Dermis lymphatic vessel endothelial cell (primary cell): ENCODE measurements around the gene SHBG. TPM values are rescaled to one million over a fixed set of nuclear protein-coding genes. Genes with fewer than 3 reads are reported as not detected.

Source experiments
- total RNA-seq: library from RNA; depleted of rRNA; stranded (reverse); fragments of >200 nt; gene quantifications from 2 replicates; pipeline ENCODE4 v1.2.1, GENCODE V29; 2014

Gene SHBG
- total RNA-seq = 0.11 and 0.26 TPM in 2 replicates

GRCh38 chr17:7629939-7630571 is at the start of gene SHBG:
TSS of gene SHBG (plus strand) at chr17:7630135. CDS start at chr17:7630173, 38 bp downstream.

GRCh38 chr17:7583253-7584109 is 46.5 kb upstream of the SHBG start, which contains the start of gene MPDU1:
TSS of gene MPDU1 (plus strand) at chr17:7583852. CDS start at chr17:7583863, 11 bp downstream.

GRCh38 chr17:7589891-7590691 is 39.8 kb upstream of the SHBG start, which contains the start of gene SOX15:
TSS of gene SOX15 (minus strand) at chr17:7590094. CDS start at chr17:7589676, 418 bp downstream.

GRCh38 chr17:7614425-7615264 is 15.3 kb upstream of the SHBG start, which contains the start of gene FXR2:
TSS of gene FXR2 (minus strand) at chr17:7614897. CDS start at chr17:7614532, 365 bp downstream.

GRCh38 chr17:7627250-7628121 is 2.4 kb upstream of the SHBG start, which contains the start of gene SAT2:
TSS of gene SAT2 (minus strand) at chr17:7627821. CDS start at chr17:7627635, 186 bp downstream.

GRCh38 chr17:7650509-7651096 is 20.7 kb downstream of the SHBG start, which contains the start of gene ATP1B2:
TSS of gene ATP1B2 (plus strand) at chr17:7650926. CDS start at chr17:7651519, 593 bp downstream.

Other genes with a start within 250 kb of the SHBG start
- gene TNK1, start 249.0 kb upstream of the SHBG start, total RNA-seq = 1.3 and 2.3 TPM in 2 replicates
- gene PLSCR3, start 235.6 kb upstream of the SHBG start, total RNA-seq = 15.1 and 15.6 TPM in 2 replicates
- gene TMEM256, start 226.0 kb upstream of the SHBG start, total RNA-seq = 144 and 158 TPM in 2 replicates
- gene NLGN2, start 222.3 kb upstream of the SHBG start, total RNA-seq = 1.2 and 1.3 TPM in 2 replicates
- gene SPEM1, start 209.8 kb upstream of the SHBG start, total RNA-seq = not detected in 2 replicates
- gene SPEM2, start 204.5 kb upstream of the SHBG start, total RNA-seq = not detected in 2 replicates
- not detected in 2 replicates for gene SPEM3, start 201.3 kb upstream of the SHBG start, total RNA-seq
- gene TMEM102, start 194.7 kb upstream of the SHBG start, total RNA-seq = 7.6 and 9.8 TPM in 2 replicates
- gene FGF11, start 190.6 kb upstream of the SHBG start, total RNA-seq = 0.17 and 0.22 TPM in 2 replicates
- 9.9 and 12.0 TPM in 2 replicates for gene CHRNB1, start 185.1 kb upstream of the SHBG start, total RNA-seq
- gene ZBTB4, start 150.5 kb upstream of the SHBG start, total RNA-seq = 8.9 and 9.1 TPM in 2 replicates
- not detected in 2 replicates for gene SLC35G6, start 148.7 kb upstream of the SHBG start, total RNA-seq
- 68.2 and 79.4 TPM in 2 replicates for gene POLR2A, start 145.8 kb upstream of the SHBG start, total RNA-seq
- 6.3 and 9.1 TPM in 2 replicates for gene TNFSF12, start 81.1 kb upstream of the SHBG start, total RNA-seq
- gene TNFSF13, start 71.4 kb upstream of the SHBG start, total RNA-seq = 0.22 and 0.34 TPM in 2 replicates
- 58.6 and 71.4 TPM in 2 replicates for gene SENP3, start 68.2 kb upstream of the SHBG start, total RNA-seq
- 0.52 and 0.87 TPM in 2 replicates for gene CD68, start 50.5 kb upstream of the SHBG start, total RNA-seq
- gene MPDU1, start 46.3 kb upstream of the SHBG start, total RNA-seq = 63.9 and 69.2 TPM in 2 replicates
- gene SOX15, start 40.0 kb upstream of the SHBG start, total RNA-seq = under 0.01 and 0.11 TPM in 2 replicates
- gene FXR2, start 15.2 kb upstream of the SHBG start, total RNA-seq = 30.0 and 33.2 TPM in 2 replicates
- 37.1 and 38.2 TPM in 2 replicates for gene SAT2, start 2.3 kb upstream of the SHBG start, total RNA-seq
- not detected in 2 replicates for gene ATP1B2, start 20.8 kb downstream of the SHBG start, total RNA-seq
- 26.0 and 36.7 TPM in 2 replicates for gene TP53, start 57.4 kb downstream of the SHBG start, total RNA-seq
- 4.6 and 4.7 TPM in 2 replicates for gene WRAP53, start 58.3 kb downstream of the SHBG start, total RNA-seq
- 0.33 and 0.52 TPM in 2 replicates for gene EFNB3, start 75.1 kb downstream of the SHBG start, total RNA-seq
- under 0.01 and 0.43 TPM in 2 replicates for gene DNAH2, start 87.6 kb downstream of the SHBG start, total RNA-seq
- 1.8 and 3.0 TPM in 2 replicates for gene KDM6B, start 204.1 kb downstream of the SHBG start, total RNA-seq
- gene TMEM88, start 224.9 kb downstream of the SHBG start, total RNA-seq = 10.1 and 26.7 TPM in 2 replicates
- 101 and 160 TPM in 2 replicates for gene NAA38, start 227.4 kb downstream of the SHBG start, total RNA-seq
- 6.7 and 7.2 TPM in 2 replicates for gene CYB5D1, start 227.9 kb downstream of the SHBG start, total RNA-seq